Ectodermal cell (in vitro differentiated cells): ENCODE measurements around the gene NDUFS7.

Source experiments
- H3K27ac ChIP-seq: 2 replicates; pipeline ENCODE4 v1.7.0; 2013; ENCODE audit warnings: mild to moderate bottlenecking, low read depth, low read length; ENCODE audit not compliant: insufficient read depth, poor library complexity, severe bottlenecking
- H3K27me3 ChIP-seq: 2 replicates; pipeline ENCODE4 v1.7.0; 2013; ENCODE audit warnings: mild to moderate bottlenecking, low read length; ENCODE audit not compliant: insufficient read depth, control insufficient read depth, poor library complexity, severe bottlenecking
- H3K36me3 ChIP-seq: one replicate; pipeline ENCODE4 v1.7.0; 2013; ENCODE audit warnings: low read length; ENCODE audit not compliant: control insufficient read depth, insufficient read depth
- H3K4me1 ChIP-seq: one replicate; pipeline ENCODE4 v1.7.0; 2013; ENCODE audit warnings: low read length; ENCODE audit not compliant: control insufficient read depth, insufficient read depth
- H3K4me3 ChIP-seq: 2 replicates; pipeline ENCODE4 v1.7.0; 2013; ENCODE audit warnings: low read depth, low read length, control low read depth; ENCODE audit not compliant: insufficient read depth
- H3K9me3 ChIP-seq: 2 replicates; pipeline ENCODE4 v1.7.0; 2013; ENCODE audit warnings: mild to moderate bottlenecking, low read length, moderate library complexity; ENCODE audit not compliant: control insufficient read depth
- WGBS, 2 experiments: methylation state at CpG; one replicate each; pipeline ENCODE4 v1.1.7; 2013; ENCODE audit warnings: missing lambda C conversion rate in 2 of 2; 5-methylcytosine and 5-hydroxymethylcytosine counted together

The NDUFS7 gene

GRCh38 chr19:1441022-1441426 lies 57.3 kb downstream of the NDUFS7 start:
- peaks cover 7% of the 10 kb centered on the region for H3K4me1 ChIP-seq
- H3K27me3 ChIP-seq = peaks cover 15% of the 10 kb centered on the region
- H3K27ac ChIP-seq = no peak overlapping the region
- 94% methylated on average over 9 of the region's 9 CpGs for WGBS, 2 experiments
- peaks cover 23% of the 10 kb centered on the region for H3K36me3 ChIP-seq
- no peak overlapping the region for H3K4me3 ChIP-seq
- no peaks in the 10 kb centered on the region for H3K9me3 ChIP-seq

GRCh38 chr19:1441677-1442438 lies 58.2 kb downstream of the NDUFS7 start:
- Histone ChIP-seq H3K4me1 (peaks cover 11% of the 10 kb centered on the region), H3K27me3 (peaks cover 24% of the 10 kb centered on the region)
- WGBS, 2 experiments = 95% methylated on average over 25 of the region's 25 CpGs

More at GRCh38 chr19:1441677-1442438, 58.2 kb downstream of the NDUFS7 start:
- Histone ChIP-seq H3K36me3 (peaks cover 23% of the 10 kb centered on the region), H3K4me3 (no peak overlapping the region), H3K27ac (no peak overlapping the region), H3K9me3 (no peaks in the 10 kb centered on the region)
